ENCODE data around the gene PCDHGA9. TPM values are rescaled to one million over a fixed set of nuclear protein-coding genes. Genes with fewer than 3 reads are reported as not detected.

PCDHGA9 gene
- under 1 TPM in 1 of 2 experiments, not detected in 1; 0.10 TPM for total RNA-seq

- Mint-ChIP-seq H3K4me1 (ENCODE audit: low read depth) (no peaks in the 10 kb centered on the region), H3K4me3 (peak within 1 kb of the TSS; percentile 23), H3K27ac (no peak within 1 kb of the TSS), H3K36me3 (peaks cover 25% of the 10 kb centered on the region), H3K9me3 (peaks cover 31% of the 10 kb centered on the region), H3K27me3 (peaks cover 57% of the 10 kb centered on the region)
- ChIA-PET CTCF (interaction anchor here (1.0 to 1.5 kb wide), 4 partner anchors 10 to 165 kb away, joined by 3 to 7 read pairs (median 4); partner anchors contain the start of gene PCDHGA10), POLR2A (no interaction called here)
- DNase-seq = peak; percentile 31
- intact Hi-C loops (cut with micrococcal nuclease) = no loop called here
Measured at GRCh38 chr5:141402553-141403243, at the start of gene PCDHGA9. TSS of gene PCDHGA9 (plus strand) at chr5:141402778. CDS start at chr5:141402953, 175 bp downstream.

GRCh38 chr5:141354900-141355469 is 47.6 kb upstream of the PCDHGA9 start, which contains the start of gene PCDHGA4:
TSS of gene PCDHGA4 (plus strand) at chr5:141355021. CDS start at chr5:141355108, 87 bp downstream.
- CTCF ChIA-PET = interaction anchor here (0.6 to 1.9 kb wide), 7 partner anchors 15 to 209 kb away, joined by 3 to 5 read pairs (median 4); partner anchors contain the start of genes PCDHGB3, PCDHGB7 and TAF7
- Mint-ChIP-seq H3K9me3 (peaks cover 19% of the 10 kb centered on the region), H3K36me3 (peaks cover 9% of the 10 kb centered on the region), H3K27ac (no peak within 1 kb of the TSS), H3K4me1 (ENCODE audit: low read depth) (peaks cover 2% of the 10 kb centered on the region), H3K4me3 (no peak within 1 kb of the TSS), H3K27me3 (peaks cover 54% of the 10 kb centered on the region)
- POLR2A ChIA-PET = no interaction called here
- intact Hi-C loops (cut with micrococcal nuclease) = no loop called here
- DNase-seq = no peak

GRCh38 chr5:141355641-141356040 is 46.9 kb upstream of the PCDHGA9 start:
- Mint-ChIP-seq H3K36me3 (peaks cover 13% of the 10 kb centered on the region), H3K27ac (no peak overlapping the region), H3K9me3 (peaks cover 21% of the 10 kb centered on the region), H3K27me3 (peaks cover 54% of the 10 kb centered on the region), H3K4me3 (no peak overlapping the region), H3K4me1 (ENCODE audit: low read depth) (peaks cover 2% of the 10 kb centered on the region)
- ChIA-PET CTCF (interaction anchor here (0.6 to 1.9 kb wide), 7 partner anchors 15 to 208 kb away, joined by 3 to 5 read pairs (median 4); partner anchors contain the start of genes PCDHGB3, PCDHGB7 and TAF7), POLR2A (no interaction called here)
- DNase-seq = no peak
- intact Hi-C loops (cut with micrococcal nuclease) = no loop called here

- POLR2A ChIA-PET = no interaction called here
- CTCF ChIA-PET = interaction anchor here (1.3 to 1.7 kb wide), 3 partner anchors 36 to 208 kb away, joined by 4 to 5 read pairs (median 5); partner anchors contain the start of gene TAF7
- H3K27me3 Mint-ChIP-seq = peaks cover 54% of the 10 kb centered on the region
- intact Hi-C loops (cut with micrococcal nuclease) = no loop called here
- no peak overlapping the region for H3K4me3 Mint-ChIP-seq
- no peak overlapping the region for H3K27ac Mint-ChIP-seq
- peaks cover 2% of the 10 kb centered on the region for H3K4me1 Mint-ChIP-seq (ENCODE audit: low read depth)
- no peak for DNase-seq
- peaks cover 26% of the 10 kb centered on the region for H3K9me3 Mint-ChIP-seq
- H3K36me3 Mint-ChIP-seq = peaks cover 17% of the 10 kb centered on the region
Measured at GRCh38 chr5:141356133-141356532, 46.4 kb upstream of the PCDHGA9 start.

- POLR2A ChIA-PET = no interaction called here
- Mint-ChIP-seq H3K27ac (no peak overlapping the region), H3K9me3 (peaks cover 30% of the 10 kb centered on the region), H3K27me3 (peaks cover 56% of the 10 kb centered on the region), H3K4me3 (no peak overlapping the region), H3K36me3 (peaks cover 20% of the 10 kb centered on the region), H3K4me1 (ENCODE audit: low read depth) (peaks cover 2% of the 10 kb centered on the region)
- intact Hi-C loops (cut with micrococcal nuclease) = no loop called here
- DNase-seq = no peak
- CTCF ChIA-PET = interaction anchor here (0.8 kb wide), 1 partner anchor 10 kb away, joined by 3 read pairs; no protein-coding TSS in a partner anchor
Measured at GRCh38 chr5:141356950-141357349, 45.6 kb upstream of the PCDHGA9 start.

GRCh38 chr5:141359790-141360426 is 42.7 kb upstream of the PCDHGA9 start, which contains the start of gene PCDHGB2:
TSS of gene PCDHGB2 (plus strand) at chr5:141359994. CDS start at chr5:141360136, 142 bp downstream.
- ChIA-PET CTCF (interaction anchor here (1.0 to 1.6 kb wide), 4 partner anchors 10 to 153 kb away, joined by 3 to 6 read pairs (median 4); partner anchors contain the start of genes PCDHGA11 and PCDHGB1), POLR2A (no interaction called here)
- peaks cover 2% of the 10 kb centered on the region for H3K4me1 Mint-ChIP-seq (ENCODE audit: low read depth)
- DNase-seq = no peak
- H3K27ac Mint-ChIP-seq = no peak within 1 kb of the TSS
- H3K27me3 Mint-ChIP-seq = peaks cover 65% of the 10 kb centered on the region
- peaks cover 28% of the 10 kb centered on the region for H3K36me3 Mint-ChIP-seq
- H3K9me3 Mint-ChIP-seq = peaks cover 43% of the 10 kb centered on the region
- H3K4me3 Mint-ChIP-seq = peak within 1 kb of the TSS; percentile 70
- intact Hi-C loops (cut with micrococcal nuclease) = loop anchor here (10.0 kb wide), 1 partner anchor 55 kb away; the partner anchor contains the start of genes PCDHGA10 and PCDHGB7

GRCh38 chr5:141360685-141361084 is 41.9 kb upstream of the PCDHGA9 start:
- Mint-ChIP-seq H3K27ac (no peak overlapping the region), H3K4me1 (ENCODE audit: low read depth) (peaks cover 2% of the 10 kb centered on the region), H3K27me3 (peaks cover 71% of the 10 kb centered on the region), H3K9me3 (peaks cover 51% of the 10 kb centered on the region), H3K4me3 (no peak overlapping the region), H3K36me3 (peaks cover 34% of the 10 kb centered on the region)
- no peak for DNase-seq
- intact Hi-C loops (cut with micrococcal nuclease) = loop anchor here (10.0 kb wide), 1 partner anchor 54 kb away; the partner anchor contains the start of genes PCDHGA10 and PCDHGB7
- ChIA-PET CTCF (interaction anchor here (1.2 kb wide), 1 partner anchor 152 kb away, joined by 4 read pairs; no protein-coding TSS in a partner anchor), POLR2A (no interaction called here)

- POLR2A ChIA-PET = no interaction called here
- no peak for DNase-seq
- H3K27me3 Mint-ChIP-seq = peaks cover 70% of the 10 kb centered on the region
- intact Hi-C loops (cut with micrococcal nuclease) = loop anchor here (10.0 kb wide), 1 partner anchor 52 kb away; the partner anchor contains the start of genes PCDHGA10 and PCDHGB7
- peaks cover 39% of the 10 kb centered on the region for H3K36me3 Mint-ChIP-seq
- H3K9me3 Mint-ChIP-seq = peaks cover 48% of the 10 kb centered on the region
- CTCF ChIA-PET = no interaction called here
- no peak overlapping the region for H3K27ac Mint-ChIP-seq
- no peak overlapping the region for H3K4me3 Mint-ChIP-seq
- peaks cover 2% of the 10 kb centered on the region for H3K4me1 Mint-ChIP-seq (ENCODE audit: low read depth)
Measured at GRCh38 chr5:141362719-141363118, 39.9 kb upstream of the PCDHGA9 start.

- intact Hi-C loops (cut with micrococcal nuclease) = loop anchor here (10.0 kb wide), 1 partner anchor 51 kb away; the partner anchor contains the start of genes PCDHGA10 and PCDHGB7
- POLR2A ChIA-PET = interaction anchor here (1.4 kb wide), 1 partner anchor 43 kb away, joined by 3 read pairs; the partner anchor contains the start of gene TAF7
- Mint-ChIP-seq H3K27ac (no peak within 1 kb of the TSS), H3K4me3 (no peak within 1 kb of the TSS), H3K36me3 (peaks cover 38% of the 10 kb centered on the region), H3K27me3 (peaks cover 71% of the 10 kb centered on the region), H3K4me1 (ENCODE audit: low read depth) (peaks cover 2% of the 10 kb centered on the region), H3K9me3 (peaks cover 48% of the 10 kb centered on the region)
- DNase-seq = no peak
- CTCF ChIA-PET = no interaction called here
Measured at GRCh38 chr5:141363952-141364660, 38.5 kb upstream of the PCDHGA9 start, which contains the start of gene PCDHGA5. TSS of gene PCDHGA5 (plus strand) at chr5:141364162. CDS start at chr5:141364331, 169 bp downstream.

- no peak overlapping the region for H3K4me3 Mint-ChIP-seq
- ChIA-PET POLR2A (no interaction called here), CTCF (interaction anchor here (1.1 kb wide), 1 partner anchor 198 kb away, joined by 3 read pairs; no protein-coding TSS in a partner anchor)
- peaks cover 67% of the 10 kb centered on the region for H3K27me3 Mint-ChIP-seq
- peaks cover 32% of the 10 kb centered on the region for H3K36me3 Mint-ChIP-seq
- no peak for DNase-seq
- H3K4me1 Mint-ChIP-seq (ENCODE audit: low read depth) = peaks cover 5% of the 10 kb centered on the region
- H3K27ac Mint-ChIP-seq = no peak overlapping the region
- peaks cover 38% of the 10 kb centered on the region for H3K9me3 Mint-ChIP-seq
- intact Hi-C loops (cut with micrococcal nuclease) = loop anchor here (10.0 kb wide), 1 partner anchor 49 kb away; the partner anchor contains the start of genes PCDHGA10 and PCDHGB7
Measured at GRCh38 chr5:141366016-141366896, 36.3 kb upstream of the PCDHGA9 start.

Data from activated CD4-positive, alpha-beta memory T cell treated with anti-CD3 and anti-CD28 coated beads for 36 hours (primary cell).